GM19372 (cell line): Measurements from ENCODE around the gene LRCOL1.

Experiments used
- ATAC-seq: cut with Tn5 transposase; IDR thresholded peaks from one replicate; pipeline ENCODE4 v1.9.1; 2021; ENCODE audit warnings: mild to moderate bottlenecking, low read depth, moderate library complexity; ENCODE audit not compliant: unreplicated experiment

Gene LRCOL1

DNA sequence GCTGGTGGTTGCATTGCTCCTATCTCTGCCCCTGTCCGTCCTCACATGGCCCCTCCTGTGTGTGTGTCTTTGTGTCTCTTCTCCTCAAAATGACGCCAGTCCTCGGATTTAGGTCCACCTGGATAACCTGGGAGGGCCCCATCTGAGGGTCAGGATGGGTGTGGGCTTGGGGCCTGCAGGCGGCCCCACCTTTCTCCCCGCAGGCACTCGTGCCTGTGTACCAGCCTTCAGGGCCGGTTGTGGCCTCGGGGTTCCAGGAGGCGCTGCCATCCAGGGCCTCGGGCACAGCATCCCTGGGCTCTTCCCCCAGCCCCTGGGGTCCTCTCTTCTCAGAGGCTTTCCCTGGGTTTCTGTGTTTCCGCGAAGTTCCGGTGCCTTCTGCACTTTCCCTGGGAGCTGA, 54.7 kb downstream of the LRCOL1 start:
- no peak for ATAC-seq

DNA sequence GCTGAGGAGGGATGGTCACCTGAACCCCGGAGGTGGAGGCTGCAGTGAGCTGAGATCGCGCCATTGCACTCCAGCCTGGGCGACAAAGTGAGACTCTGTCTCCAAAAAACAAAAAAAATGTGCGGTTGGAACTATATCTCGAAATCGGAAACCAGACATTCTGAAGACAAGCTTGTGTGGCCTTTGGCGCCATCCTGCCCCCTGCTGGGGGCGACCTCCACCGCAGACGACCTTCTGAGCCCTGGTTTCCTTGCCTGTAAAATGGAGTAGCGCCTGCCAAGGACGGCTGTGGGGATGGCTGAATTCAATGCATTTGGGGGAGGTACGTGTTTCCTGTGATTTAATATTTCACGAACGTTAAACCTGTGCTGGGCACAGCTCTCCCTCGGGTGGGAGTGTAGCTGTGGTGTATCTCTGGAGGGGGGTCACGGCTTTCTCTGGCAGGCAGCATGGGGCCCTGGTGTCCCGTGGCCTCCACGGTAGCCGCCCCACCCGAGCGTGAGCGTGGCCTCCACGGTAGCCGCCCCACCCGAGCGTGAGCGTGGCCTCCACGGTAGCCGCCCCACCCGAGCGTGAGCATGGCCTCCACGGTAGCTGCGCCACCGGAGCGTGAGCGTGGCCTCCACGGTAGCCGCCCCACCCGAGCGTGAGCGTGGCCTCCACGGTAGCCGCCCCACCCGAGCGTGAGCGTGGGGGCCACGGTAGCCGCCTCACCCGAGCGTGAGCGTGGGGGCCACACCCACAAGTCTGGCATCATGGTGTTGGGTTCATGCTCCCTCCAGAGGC, 55.3 kb downstream of the LRCOL1 start:
- no peak for ATAC-seq
